GM23338 (cell line): Measurements from ENCODE around the gene UBE2G2. TPM values are rescaled to one million over a fixed set of nuclear protein-coding genes. Genes with fewer than 3 reads are reported as not detected.

Experiments
- ATAC-seq: fragments of 200-7000 bp; cut with Tn5 transposase; 3 replicates; pipeline ENCODE4 v1.9.1; 2020
- DNase-seq: peaks from one replicate; pipeline ENCODE4 v3.0.0-alpha.2; 2015; ENCODE audit warnings: low spot score
- H2AFZ ChIP-seq: fragments of 200-600 bp; sonication (generic); 2 replicates; pipeline ENCODE4 v1.8.0; 2016; ENCODE audit warnings: antibody characterized with exemption, mild to moderate bottlenecking, moderate library complexity
- H3F3A ChIP-seq: fragments of 200-600 bp; sonication (generic); replicated peaks from 2 replicates; pipeline ENCODE4 v1.8.0; 2017; ENCODE audit warnings: antibody characterized with exemption, mixed run types, low read depth
- H3K27ac ChIP-seq: fragments of 200-600 bp; sonication (generic); 2 replicates; pipeline ENCODE4 v1.6.1; 2016; ENCODE audit warnings: low read depth
- H3K27me3 ChIP-seq: fragments of 200-600 bp; sonication (generic); 2 replicates; pipeline ENCODE4 v1.8.0; 2016; ENCODE audit warnings: mild to moderate bottlenecking, mixed run types, moderate library complexity; ENCODE audit not compliant: insufficient read depth
- H3K36me3 ChIP-seq: fragments of 200-600 bp; sonication (generic); 2 replicates; pipeline ENCODE4 v1.8.0; 2016; ENCODE audit warnings: mild to moderate bottlenecking; ENCODE audit not compliant: insufficient read depth
- H3K4me1 ChIP-seq: fragments of 200-600 bp; sonication (generic); 2 replicates; pipeline ENCODE4 v1.8.0; 2016; ENCODE audit warnings: mild to moderate bottlenecking, moderate library complexity; ENCODE audit not compliant: insufficient read depth
- H3K4me2 ChIP-seq: fragments of 200-600 bp; sonication (generic); 2 replicates; pipeline ENCODE4 v1.7.1; 2017; ENCODE audit warnings: mixed run types
- H3K4me3 ChIP-seq: fragments of 200-600 bp; sonication (generic); 2 replicates; pipeline ENCODE4 v1.6.1; 2016; ENCODE audit warnings: mixed run types
- H3K79me2 ChIP-seq: fragments of 200-600 bp; sonication (generic); replicated peaks from 2 replicates; pipeline ENCODE4 v1.8.0; 2017; ENCODE audit warnings: mild to moderate bottlenecking; ENCODE audit not compliant: insufficient read depth
- H3K9me2 ChIP-seq: fragments of 200-600 bp; sonication (generic); 2 replicates; pipeline ENCODE4 v1.8.0; 2017; ENCODE audit not compliant: insufficient read depth
- H4K20me1 ChIP-seq: fragments of 200-600 bp; sonication (generic); replicated peaks from 2 replicates; pipeline ENCODE4 v1.8.0; 2017; ENCODE audit warnings: mild to moderate bottlenecking; ENCODE audit not compliant: insufficient read depth
- H3K27ac Mint-ChIP-seq: 2 replicates; pipeline ENCODE4 v1.8.0; 2020; ENCODE audit warnings: inconsistent platforms, mild to moderate bottlenecking, moderate library complexity, mixed read lengths
- H3K27me3 Mint-ChIP-seq: 3 replicates; pipeline ENCODE4 v1.8.0; 2022; ENCODE audit warnings: low read depth, mild to moderate bottlenecking, moderate library complexity, mixed read lengths, inconsistent platforms; ENCODE audit not compliant: insufficient read depth, poor library complexity
- H3K36me3 Mint-ChIP-seq: 3 replicates; pipeline ENCODE4 v1.8.0; 2021; ENCODE audit warnings: low read depth, mild to moderate bottlenecking, inconsistent platforms, moderate library complexity, mixed read lengths
- H3K4me1 Mint-ChIP-seq: 3 replicates; pipeline ENCODE4 v1.8.0; 2020; ENCODE audit warnings: mild to moderate bottlenecking, inconsistent platforms, mixed read lengths
- H3K4me3 Mint-ChIP-seq: 3 replicates; pipeline ENCODE4 v1.8.0; 2021; ENCODE audit warnings: moderate library complexity, mild to moderate bottlenecking, inconsistent platforms, mixed read lengths
- H3K9me3 Mint-ChIP-seq: 3 replicates; pipeline ENCODE4 v1.8.0; 2020; ENCODE audit warnings: moderate library complexity, mild to moderate bottlenecking, inconsistent platforms, mixed read lengths
- CTCF ChIP-seq, 2 experiments: fragments of 200-600 bp in 1 of 2; sonication (generic) in 1 of 2; conservative IDR thresholded peaks; 2 replicates each; pipeline versions ENCODE4 v1.5.1 to v1.6.1; 2016 to 2017; ENCODE audit warnings: antibody characterized with exemption in 2 of 2, low read depth in 2 of 2, mild to moderate bottlenecking in 2 of 2, moderate library complexity in 1 of 2
- ETS1 ChIP-seq: IDR thresholded peaks from 2 replicates; pipeline ENCODE4 v1.6.1; 2016; ENCODE audit warnings: antibody characterized with exemption
- EZH2phosphoT487 ChIP-seq: fragments of 200-600 bp; sonication (generic); IDR thresholded peaks from one replicate; pipeline ENCODE4 v1.8.1; 2018; ENCODE audit warnings: antibody characterized with exemption; ENCODE audit not compliant: unreplicated experiment
- JUNB ChIP-seq: IDR thresholded peaks from one replicate; pipeline ENCODE4 v1.6.1; 2016; ENCODE audit warnings: antibody characterized with exemption; ENCODE audit not compliant: unreplicated experiment
- POLR2AphosphoS5 ChIP-seq: IDR thresholded peaks from 2 replicates; pipeline ENCODE4 v1.6.1; 2016; ENCODE audit warnings: antibody characterized with exemption, low read depth
- REST ChIP-seq: IDR thresholded peaks from one replicate; pipeline ENCODE4 v1.6.1; 2018; ENCODE audit warnings: antibody characterized with exemption; ENCODE audit not compliant: unreplicated experiment
- STAT1 ChIP-seq: IDR thresholded peaks from one replicate; pipeline ENCODE4 v1.6.1; 2016; ENCODE audit warnings: antibody characterized with exemption; ENCODE audit not compliant: unreplicated experiment
- ZNF331 ChIP-seq: fragments of 250-450 bp; sonication (Bioruptor Pico); IDR thresholded peaks from 2 replicates; pipeline ENCODE4 v1.5.0; 2020; ENCODE audit warnings: low read depth, mild to moderate bottlenecking, moderate library complexity
- polyA plus RNA-seq: library from polyadenylated mRNA; unstranded; fragments of >200 nt; fragmentation: Nextera tagmentation; extraction: Ambion mirVana; gene quantifications from 2 replicates; pipeline ENCODE4 v1.2.1, GENCODE V29; 2016
- total RNA-seq: library from RNA; depleted of rRNA; stranded (reverse); fragments of >200 nt; shearing (Covaris generic); gene quantifications from 2 replicates; pipeline ENCODE4 v1.2.3, GENCODE V29; 2014
- TF ChIP-seq, protein P1 (sequence below): fragments of 250-450 bp; sonication (Bioruptor Pico); IDR thresholded peaks from 2 replicates; pipeline ENCODE4 v1.5.0; 2020; ENCODE audit warnings: mild to moderate bottlenecking, moderate library complexity

UBE2G2 gene
- total and polyA plus RNA-seq, 2 experiments from 2014 or later: 66.4 to 100 TPM

DNA sequence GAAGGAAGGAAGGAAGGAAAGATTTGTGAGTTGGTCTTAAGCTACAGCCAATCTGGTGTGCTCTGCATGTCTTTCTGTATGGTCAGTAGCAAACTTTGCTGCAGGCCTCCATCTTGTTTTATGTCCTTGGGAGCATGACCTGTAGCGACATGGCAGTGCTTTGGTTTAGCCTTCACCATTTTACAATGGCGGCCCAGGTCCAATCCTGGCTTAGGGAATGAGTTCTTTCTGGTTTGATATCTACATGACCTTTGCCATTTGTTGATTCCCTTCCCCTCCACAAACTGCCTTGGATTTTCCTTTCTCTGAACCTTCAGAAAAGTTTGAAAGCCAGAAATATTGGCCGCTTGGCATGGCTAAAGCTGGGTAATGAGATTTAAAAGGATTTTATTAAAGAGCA, 59.7 kb downstream of the UBE2G2 start (continued):
- TF ChIP-seq EZH2phosphoT487: no peak
- no peak for TF ChIP-seq ZNF331 (CRISPR knock-in tag)

- Histone ChIP-seq H3F3A (no peaks in the 10 kb centered on the region), H2AFZ (no peak overlapping the region), H3K4me2 (no peak overlapping the region), H3K79me2 (no peaks in the 10 kb centered on the region), H3K27me3 (no peaks in the 10 kb centered on the region), H3K4me1 (no peaks in the 10 kb centered on the region), H4K20me1 (no peaks in the 10 kb centered on the region), H3K27ac (no peak overlapping the region), H3K36me3 (peaks cover 11% of the 10 kb centered on the region), H3K4me3 (no peak overlapping the region), H3K9me2 (no peaks in the 10 kb centered on the region)
- Mint-ChIP-seq H3K36me3 (peaks cover 12% of the 10 kb centered on the region), H3K27me3 (peaks cover 14% of the 10 kb centered on the region), H3K4me3 (no peak overlapping the region), H3K9me3 (peaks cover 49% of the 10 kb centered on the region; the same call in 2 of the 3 replicates), H3K4me1 (peaks cover 23% of the 10 kb centered on the region), H3K27ac (no peak overlapping the region)
- no peak for DNase-seq
- TF ChIP-seq JUNB (no peak), EZH2phosphoT487 (no peak), CTCF (conservative IDR thresholded peaks at IDR 0.05; ENCODE audit: low read depth in 2 of 2) (no peak), ETS1 (no peak), ZNF331 (CRISPR knock-in tag) (no peak), POLR2AphosphoS5 (no peak), STAT1 (no peak), REST (no peak)
- TF ChIP-seq, protein P1, sequence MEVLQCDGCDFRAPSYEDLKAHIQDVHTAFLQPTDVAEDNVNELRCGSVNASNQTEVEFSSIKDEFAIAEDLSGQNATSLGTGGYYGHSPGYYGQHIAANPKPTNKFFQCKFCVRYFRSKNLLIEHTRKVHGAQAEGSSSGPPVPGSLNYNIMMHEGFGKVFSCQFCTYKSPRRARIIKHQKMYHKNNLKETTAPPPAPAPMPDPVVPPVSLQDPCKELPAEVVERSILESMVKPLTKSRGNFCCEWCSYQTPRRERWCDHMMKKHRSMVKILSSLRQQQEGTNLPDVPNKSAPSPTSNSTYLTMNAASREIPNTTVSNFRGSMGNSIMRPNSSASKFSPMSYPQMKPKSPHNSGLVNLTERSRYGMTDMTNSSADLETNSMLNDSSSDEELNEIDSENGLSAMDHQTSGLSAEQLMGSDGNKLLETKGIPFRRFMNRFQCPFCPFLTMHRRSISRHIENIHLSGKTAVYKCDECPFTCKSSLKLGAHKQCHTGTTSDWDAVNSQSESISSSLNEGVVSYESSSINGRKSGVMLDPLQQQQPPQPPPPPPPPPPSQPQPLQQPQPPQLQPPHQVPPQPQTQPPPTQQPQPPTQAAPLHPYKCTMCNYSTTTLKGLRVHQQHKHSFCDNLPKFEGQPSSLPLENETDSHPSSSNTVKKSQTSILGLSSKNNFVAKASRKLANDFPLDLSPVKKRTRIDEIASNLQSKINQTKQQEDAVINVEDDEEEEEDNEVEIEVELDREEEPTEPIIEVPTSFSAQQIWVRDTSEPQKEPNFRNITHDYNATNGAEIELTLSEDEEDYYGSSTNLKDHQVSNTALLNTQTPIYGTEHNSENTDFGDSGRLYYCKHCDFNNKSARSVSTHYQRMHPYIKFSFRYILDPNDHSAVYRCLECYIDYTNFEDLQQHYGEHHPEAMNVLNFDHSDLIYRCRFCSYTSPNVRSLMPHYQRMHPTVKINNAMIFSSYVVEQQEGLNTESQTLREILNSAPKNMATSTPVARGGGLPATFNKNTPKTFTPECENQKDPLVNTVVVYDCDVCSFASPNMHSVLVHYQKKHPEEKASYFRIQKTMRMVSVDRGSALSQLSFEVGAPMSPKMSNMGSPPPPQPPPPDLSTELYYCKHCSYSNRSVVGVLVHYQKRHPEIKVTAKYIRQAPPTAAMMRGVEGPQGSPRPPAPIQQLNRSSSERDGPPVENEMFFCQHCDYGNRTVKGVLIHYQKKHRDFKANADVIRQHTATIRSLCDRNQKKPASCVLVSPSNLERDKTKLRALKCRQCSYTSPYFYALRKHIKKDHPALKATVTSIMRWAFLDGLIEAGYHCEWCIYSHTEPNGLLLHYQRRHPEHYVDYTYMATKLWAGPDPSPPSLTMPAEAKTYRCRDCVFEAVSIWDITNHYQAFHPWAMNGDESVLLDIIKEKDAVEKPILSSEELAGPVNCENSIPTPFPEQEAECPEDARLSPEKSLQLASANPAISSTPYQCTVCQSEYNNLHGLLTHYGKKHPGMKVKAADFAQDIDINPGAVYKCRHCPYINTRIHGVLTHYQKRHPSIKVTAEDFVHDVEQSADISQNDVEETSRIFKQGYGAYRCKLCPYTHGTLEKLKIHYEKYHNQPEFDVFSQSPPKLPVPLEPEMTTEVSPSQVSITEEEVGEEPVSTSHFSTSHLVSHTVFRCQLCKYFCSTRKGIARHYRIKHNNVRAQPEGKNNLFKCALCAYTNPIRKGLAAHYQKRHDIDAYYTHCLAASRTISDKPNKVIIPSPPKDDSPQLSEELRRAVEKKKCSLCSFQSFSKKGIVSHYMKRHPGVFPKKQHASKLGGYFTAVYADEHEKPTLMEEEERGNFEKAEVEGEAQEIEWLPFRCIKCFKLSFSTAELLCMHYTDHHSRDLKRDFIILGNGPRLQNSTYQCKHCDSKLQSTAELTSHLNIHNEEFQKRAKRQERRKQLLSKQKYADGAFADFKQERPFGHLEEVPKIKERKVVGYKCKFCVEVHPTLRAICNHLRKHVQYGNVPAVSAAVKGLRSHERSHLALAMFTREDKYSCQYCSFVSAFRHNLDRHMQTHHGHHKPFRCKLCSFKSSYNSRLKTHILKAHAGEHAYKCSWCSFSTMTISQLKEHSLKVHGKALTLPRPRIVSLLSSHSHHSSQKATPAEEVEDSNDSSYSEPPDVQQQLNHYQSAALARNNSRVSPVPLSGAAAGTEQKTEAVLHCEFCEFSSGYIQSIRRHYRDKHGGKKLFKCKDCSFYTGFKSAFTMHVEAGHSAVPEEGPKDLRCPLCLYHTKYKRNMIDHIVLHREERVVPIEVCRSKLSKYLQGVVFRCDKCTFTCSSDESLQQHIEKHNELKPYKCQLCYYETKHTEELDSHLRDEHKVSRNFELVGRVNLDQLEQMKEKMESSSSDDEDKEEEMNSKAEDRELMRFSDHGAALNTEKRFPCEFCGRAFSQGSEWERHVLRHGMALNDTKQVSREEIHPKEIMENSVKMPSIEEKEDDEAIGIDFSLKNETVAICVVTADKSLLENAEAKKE (CRISPR knock-in tag): no peak; the same call in 1 of the 2 replicates
- peak; percentile 41; the same call in 2 of the 3 replicates for ATAC-seq
Measured at GRCh38 chr21:44740742-44741141, 60.9 kb downstream of the UBE2G2 start.
